NCI-H187 treated with DMSO at 0.1 percent for 48 hours (cell line): ENCODE measurements around the gene TOB1.

Source experiments
- DNase-seq: peaks from one replicate; lab custom pipeline; 2025; lab: John Stamatoyannopoulos, UW

Gene TOB1

DNA sequence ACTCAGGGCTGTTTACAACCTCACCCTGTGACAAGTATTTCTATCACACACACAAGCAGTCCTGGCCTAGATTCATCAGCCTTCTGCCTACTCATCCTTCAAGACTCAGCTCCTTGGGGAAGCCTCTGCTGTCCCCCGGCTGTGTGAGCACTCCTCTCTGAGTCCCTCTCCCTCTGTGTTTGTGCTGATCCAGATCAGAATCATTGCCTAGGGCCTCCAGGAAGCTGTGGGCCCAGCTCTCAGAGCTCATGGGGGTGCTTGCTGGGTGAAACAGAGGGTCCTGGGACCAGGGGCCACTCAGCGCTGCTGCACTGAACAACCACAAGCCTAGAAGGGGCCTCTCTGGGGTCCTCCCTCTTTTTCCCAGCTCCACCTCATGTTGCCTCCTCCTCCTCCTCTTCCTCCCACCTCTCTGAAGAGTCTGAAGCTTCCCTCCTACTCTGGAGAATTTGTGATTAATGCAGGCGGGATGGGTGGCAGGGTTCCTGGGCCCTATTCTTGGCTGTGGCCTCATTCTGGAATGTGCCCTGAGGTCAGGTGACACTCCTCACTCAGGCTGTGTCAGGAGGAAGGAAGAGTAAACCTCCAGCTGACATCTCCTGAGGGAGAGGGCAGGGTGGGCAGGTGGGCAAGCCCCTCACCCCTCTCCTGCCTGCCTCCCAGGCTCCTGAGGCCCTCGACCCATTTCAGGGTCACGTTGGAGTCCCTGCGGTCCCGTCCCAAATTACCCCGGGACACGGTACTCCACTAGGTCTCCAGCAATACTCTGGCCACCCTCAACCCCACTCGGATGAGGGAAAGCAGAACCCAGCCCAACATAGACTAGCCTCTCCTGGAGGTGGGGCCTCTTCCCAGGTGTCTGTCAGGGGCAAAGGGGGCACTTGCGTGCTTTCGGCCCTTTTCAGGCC is 20.7 kb downstream of the TOB1 start:
- no peak for DNase-seq

DNA sequence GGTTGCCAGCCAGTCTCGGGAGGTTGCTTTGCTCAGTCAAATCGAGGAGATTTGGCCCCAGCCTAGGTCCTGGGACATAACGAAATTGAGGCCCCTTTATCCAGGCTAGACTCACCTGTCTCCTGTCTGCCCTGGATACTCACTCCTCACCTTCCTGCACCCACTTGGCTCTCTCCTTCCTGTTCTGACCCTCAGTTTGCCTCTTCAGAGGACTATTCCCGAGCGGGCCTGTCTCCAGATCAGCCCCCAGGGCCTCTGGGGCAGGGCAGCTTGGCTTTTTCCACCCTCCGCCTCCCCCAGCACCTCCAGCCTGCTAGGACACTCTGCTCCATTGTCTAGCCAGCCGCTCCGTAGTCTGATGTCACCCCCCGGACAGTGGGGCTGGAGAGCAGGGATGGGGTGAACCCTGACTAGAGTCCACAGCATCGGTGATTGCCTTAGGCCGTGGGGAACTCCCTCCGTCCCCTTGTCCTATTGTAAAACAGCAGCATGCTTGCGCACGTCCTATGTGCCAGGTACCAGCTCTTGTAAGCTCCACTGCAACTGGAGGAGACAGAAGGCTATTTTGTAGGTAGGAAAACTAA is 21.9 kb downstream of the TOB1 start:
- DNase-seq = no peak

DNA sequence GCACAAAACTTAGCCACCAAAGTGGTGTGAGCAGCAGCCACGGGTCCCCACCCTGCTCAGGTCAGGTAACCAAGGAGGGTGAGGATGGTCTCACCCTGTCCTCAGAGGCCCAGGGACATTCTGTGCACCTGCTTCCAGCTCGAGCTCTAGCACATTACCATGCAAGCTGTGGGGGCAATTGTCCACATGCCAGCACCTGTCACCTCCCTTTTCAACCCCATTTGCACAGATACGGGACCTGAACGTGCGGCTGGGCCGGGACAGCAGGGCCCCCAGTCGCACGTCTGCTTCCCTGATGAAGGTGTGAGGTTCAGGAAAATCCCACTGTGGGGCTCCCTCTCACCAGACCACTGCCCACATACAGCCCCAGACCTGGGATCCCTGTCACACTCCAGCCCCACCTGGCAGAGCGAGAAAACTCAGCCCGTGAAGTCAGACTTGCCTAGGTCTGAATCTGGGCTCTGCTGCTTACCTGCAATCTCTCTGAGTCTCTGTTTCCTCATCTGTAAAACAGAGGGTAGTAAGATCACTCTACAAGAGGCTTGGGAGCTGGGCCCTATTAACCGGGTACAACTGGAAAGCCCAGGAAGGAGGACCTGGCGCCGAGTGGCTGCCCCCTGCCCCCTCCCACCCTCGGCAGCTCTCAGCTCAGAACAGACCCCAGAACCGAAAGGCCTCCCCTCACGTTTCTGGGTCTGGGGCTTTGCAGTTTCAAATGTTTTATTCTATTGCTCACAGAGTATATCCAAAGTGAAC is 22.8 kb downstream of the TOB1 start:
- no peak for DNase-seq

DNA sequence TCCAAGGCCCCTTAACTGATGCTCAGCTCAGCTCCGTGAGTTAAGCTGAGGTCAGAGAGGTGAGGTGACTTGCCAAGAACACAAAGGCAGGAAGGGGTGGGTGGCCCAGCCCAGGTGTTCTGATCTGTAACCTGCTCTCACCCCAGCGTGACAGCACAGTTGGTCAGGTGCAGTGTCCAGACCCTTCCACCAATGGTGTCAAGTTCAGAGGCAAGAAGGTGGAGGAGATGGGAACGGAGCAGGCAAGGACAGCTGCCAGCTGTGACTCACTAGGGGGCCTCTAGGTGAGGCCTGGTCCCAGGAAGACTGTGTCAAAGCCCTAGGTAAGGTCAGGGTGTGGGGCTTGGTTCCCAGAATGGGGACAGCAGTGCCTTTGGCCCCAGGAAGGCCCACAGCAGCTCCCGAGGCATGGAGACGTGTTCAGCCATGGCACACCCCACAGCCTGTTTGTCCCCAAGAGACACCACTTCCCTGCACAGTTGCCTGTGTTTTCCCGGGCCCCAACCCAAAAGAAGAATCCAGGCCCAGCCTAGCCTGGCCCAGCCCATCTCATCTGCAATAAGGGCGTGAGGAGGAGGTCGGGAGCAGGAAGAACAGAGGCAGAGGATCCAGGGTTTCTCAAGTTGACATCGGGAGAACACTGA is 23.5 kb downstream of the TOB1 start:
- no peak for DNase-seq

DNA sequence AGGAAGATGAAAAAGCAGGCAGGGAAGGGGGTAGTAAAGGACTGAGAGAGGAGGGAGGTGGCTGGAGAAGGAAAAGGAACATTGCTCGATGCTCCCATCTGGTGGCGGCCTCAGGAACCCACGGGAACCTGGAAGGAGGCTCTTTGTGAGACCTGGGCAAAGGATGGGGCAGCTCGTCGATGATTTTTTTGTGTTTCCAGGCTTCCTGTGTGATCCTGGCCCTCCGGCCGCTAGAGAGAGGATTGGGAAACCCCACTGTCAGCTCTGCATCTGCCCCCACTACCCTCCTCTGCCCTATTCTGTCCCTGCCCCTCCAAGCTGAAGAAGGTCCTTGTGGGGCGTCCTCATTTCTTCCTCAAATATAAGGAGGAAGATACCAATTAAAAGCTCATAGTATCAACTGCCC is 24.2 kb downstream of the TOB1 start:
- DNase-seq = no peak

DNA sequence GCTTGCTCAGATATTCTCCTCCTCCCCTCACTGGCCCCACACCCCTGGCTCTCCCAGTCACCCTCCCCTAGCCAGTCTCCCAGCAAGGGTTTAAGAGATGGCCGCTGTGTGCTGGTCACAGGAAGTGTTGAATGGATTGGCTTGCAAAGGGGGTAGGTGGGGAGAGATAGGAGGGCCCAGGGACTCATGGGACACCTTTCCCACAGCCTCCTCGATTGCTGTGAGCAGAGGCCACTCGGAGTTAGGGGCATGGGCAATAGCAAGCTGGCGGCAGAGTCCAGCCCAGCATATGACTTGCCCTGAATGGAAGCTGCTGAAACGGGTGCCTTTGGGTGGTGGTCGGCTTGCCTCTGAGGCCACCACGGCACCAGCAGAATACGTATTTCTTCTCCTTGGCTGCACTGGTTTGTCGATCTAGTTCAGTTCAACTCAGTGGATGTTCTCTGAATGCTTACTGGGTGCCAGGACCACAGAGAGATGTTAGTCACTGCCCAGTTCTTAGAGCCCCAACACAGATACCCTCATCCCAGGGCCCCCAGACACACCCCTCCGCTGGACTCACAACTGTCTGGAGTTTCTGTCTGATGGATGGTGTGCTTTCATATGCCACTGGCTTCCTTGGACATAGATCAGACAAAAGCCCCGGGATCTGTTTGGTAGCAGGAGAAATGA is 24.7 kb downstream of the TOB1 start:
- no peak for DNase-seq

DNA sequence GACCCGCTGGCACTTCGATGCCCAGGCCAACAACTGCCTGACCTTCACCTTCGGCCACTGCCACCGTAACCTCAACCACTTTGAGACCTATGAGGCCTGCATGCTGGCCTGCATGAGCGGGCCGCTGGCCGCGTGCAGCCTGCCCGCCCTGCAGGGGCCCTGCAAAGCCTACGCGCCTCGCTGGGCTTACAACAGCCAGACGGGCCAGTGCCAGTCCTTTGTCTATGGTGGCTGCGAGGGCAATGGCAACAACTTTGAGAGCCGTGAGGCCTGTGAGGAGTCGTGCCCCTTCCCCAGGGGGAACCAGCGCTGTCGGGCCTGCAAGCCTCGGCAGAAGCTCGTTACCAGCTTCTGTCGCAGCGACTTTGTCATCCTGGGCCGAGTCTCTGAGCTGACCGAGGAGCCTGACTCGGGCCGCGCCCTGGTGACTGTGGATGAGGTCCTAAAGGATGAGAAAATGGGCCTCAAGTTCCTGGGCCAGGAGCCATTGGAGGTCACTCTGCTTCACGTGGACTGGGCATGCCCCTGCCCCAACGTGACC is 25.8 kb downstream of the TOB1 start:
- no peak for DNase-seq

DNA sequence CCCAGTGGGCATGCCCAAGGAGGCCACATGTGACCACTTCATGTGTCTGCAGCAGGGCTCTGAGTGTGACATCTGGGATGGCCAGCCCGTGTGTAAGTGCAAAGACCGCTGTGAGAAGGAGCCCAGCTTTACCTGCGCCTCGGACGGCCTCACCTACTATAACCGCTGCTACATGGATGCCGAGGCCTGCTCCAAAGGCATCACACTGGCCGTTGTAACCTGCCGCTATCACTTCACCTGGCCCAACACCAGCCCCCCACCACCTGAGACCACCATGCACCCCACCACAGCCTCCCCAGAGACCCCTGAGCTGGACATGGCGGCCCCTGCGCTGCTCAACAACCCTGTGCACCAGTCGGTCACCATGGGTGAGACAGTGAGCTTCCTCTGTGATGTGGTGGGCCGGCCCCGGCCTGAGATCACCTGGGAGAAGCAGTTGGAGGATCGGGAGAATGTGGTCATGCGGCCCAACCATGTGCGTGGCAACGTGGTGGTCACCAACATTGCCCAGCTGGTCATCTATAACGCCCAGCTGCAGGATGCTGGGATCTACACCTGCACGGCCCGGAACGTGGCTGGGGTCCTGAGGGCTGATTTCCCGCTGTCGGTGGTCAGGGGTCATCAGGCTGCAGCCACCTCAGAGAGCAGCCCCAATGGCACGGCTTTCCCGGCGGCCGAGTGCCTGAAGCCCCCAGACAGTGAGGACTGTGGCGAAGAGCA is 26.4 kb downstream of the TOB1 start:
- no peak for DNase-seq

DNA sequence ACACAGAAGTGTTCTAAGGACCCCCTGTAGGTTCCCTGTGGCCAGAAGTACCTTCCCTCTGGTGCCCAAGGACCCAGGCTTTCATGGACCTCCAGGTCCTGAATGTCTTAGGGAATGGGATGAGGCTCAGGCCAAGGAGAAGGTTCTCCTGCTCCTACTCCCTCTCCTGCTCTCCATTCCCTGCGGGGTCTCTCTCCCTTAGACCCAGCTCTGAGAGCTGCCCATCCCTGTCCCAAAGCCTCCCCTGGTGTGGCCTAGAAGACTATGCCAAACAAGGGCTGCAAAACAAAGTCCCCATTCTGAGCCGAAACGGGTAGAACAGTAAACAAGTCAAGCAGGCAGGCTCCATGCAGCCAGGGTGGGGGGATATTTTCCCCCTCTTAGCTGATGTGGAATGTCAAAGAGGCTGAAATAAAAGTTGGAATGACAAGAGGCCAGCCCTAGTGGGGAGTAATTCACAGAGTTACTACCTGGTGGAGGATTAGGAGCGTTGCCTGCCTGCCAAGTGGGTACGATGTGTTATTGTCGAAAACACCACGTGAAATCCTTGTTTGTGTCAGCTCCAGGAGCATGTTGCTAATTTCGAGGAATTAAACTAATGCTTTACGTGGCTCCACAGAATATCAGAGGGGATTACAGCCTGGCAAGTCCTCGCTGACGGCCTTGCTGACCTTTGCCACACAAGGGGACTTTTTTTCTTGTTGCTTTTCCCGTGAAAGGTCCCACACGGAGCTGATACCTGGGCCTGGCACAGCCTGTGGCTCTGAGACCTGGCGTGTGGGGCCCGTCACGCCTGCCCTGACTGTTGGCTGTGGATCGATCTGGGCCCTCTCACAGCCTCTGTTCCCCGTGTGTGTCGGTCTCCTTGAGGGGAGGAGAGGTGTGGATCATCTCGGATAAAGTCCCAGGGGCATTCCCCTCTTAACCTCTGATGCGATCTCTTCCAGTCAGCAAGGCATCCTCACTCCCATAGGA is 27.9 kb downstream of the TOB1 start:
- no peak for DNase-seq

DNA sequence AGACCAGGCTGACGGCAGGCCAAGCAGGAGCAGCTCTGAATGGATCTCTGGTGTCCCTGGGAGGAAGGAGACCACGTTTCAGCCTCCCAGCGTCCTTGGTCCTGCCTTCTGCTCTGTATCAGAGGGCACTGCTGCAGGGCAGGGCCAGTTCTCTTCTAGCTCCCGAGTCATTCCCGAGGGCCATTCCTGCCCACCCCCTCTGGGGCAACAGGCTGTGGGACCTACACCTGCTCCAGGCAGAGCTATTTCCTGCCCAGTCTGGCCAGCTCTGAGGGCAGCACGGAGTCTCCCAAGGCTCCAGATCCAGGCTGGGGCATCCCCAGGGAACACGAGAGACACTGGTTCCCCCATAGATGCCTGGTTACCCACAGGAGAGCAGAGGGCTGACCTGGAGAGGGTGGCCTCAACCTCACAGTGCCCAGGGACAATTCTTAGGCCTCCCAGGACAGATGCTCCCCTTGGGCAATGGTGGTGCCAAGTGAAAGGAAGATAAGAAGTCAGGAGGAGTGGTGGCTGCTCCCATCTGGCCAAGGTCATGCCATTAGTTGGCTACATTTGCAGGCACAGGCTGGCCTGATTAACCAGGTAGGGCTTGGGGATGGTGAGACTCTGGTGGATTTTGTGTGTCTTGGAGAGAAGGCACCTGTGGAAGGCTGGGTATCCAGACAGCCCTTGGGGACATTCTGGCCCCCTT is 28.7 kb downstream of the TOB1 start:
- no peak for DNase-seq

DNA sequence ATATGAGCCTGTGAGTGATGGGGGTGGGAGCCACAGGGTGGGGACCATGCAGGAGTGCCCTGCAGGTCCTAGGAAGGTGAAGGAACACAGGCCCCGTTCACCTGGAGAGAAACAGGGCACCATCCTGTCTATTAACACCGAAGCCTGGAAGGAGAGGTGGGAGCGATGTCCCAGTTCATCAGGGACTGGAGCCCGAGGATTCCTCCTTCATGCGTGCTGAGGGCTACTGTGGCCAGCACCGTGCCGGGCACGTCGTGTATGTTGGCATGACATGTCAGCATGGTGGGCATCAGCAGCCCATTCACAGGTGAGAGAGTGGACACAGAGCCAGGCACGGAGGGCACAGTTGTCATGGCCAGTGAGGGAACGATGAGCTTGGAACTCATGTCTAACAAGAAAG is 29.3 kb downstream of the TOB1 start:
- DNase-seq = no peak

DNA sequence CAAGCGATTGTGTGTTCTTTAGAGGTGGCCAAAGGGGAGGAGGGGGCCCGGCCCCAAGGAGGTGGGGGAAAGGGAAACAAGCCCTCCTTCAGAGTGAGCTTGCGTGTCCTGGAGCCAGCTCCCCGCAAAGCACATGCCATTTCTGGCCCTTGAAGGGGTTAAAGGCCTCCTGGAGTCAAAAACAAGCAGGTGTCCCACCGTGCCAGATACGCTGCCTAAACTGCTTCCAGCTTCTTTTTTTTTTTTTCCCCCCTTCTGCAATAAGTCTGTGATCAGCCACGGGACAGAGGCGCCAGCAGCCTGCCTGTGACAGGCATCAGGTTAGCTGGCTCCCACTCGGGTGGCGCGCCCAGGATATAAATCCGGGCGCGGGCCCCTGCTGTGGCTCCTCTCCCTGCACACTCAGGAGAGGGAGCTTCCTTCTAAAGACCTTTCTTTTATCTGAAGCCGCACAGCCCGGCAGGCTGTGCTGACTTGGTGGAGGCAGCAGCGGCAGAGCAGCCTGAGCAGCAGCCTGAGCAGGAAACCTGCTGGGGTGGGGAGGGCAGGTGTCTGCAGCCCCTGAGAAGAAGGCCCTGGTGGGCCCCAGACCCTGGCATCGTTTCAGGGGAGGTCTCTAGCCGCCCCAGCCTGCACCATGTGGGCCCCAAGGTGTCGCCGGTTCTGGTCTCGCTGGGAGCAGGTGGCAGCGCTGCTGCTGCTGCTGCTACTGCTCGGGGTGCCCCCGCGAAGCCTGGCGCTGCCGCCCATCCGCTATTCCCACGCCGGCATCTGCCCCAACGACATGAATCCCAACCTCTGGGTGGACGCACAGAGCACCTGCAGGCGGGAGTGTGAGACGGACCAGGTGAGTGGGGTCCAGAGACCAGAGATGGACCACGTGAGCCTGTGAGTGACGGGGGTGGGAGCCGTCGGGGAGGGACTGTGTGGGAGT is 30.6 kb downstream of the TOB1 start, which contains the start of gene WFIKKN2:
WFIKKN2 (plus strand) TSS at position 286 of the 934 bp plus-strand sequence; CDS start at position 638, 352 bp downstream.
- DNase-seq = no peak

DNA sequence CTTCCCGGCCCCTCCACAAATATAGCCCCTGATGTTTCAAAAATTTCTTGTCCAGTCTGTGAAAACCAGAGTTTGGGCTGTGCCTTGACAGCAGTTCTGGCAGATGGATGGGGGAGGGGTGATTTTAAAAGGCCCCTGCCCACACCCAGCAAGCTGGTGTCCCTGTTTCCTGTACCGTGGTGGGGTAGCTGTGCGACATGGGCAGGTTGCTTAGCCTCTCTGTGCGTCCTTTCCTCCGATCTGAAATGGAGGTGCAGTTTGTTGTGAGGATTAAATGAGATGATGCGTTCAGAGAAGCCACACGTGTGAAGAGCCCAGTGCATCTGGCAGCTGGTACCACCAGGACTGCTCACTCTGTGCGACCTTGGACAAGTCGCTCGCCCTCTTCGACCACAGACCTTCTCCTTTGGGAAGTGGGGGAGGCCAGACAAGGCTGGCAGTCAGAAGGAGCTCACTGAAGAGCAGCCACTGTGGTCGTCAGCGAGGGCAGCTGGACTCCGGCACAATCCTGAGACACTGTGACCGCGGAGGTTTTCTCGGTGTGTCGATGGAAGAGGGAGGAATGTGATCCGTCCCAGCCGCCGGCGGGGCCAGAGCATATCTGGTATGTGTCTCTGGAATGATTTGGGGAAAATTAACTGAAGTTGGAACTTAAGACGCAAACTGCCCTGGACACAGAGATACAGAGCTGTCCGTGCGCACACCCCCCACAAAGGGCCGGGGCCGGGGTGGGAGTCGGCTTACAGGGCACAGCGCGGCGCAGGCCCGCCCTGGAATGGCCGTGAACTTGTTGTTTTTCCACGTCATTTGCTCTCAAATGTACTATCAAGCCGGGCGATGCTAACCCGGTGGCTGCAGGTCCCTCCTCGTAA is 31.5 kb downstream of the TOB1 start:
- no peak for DNase-seq

DNA sequence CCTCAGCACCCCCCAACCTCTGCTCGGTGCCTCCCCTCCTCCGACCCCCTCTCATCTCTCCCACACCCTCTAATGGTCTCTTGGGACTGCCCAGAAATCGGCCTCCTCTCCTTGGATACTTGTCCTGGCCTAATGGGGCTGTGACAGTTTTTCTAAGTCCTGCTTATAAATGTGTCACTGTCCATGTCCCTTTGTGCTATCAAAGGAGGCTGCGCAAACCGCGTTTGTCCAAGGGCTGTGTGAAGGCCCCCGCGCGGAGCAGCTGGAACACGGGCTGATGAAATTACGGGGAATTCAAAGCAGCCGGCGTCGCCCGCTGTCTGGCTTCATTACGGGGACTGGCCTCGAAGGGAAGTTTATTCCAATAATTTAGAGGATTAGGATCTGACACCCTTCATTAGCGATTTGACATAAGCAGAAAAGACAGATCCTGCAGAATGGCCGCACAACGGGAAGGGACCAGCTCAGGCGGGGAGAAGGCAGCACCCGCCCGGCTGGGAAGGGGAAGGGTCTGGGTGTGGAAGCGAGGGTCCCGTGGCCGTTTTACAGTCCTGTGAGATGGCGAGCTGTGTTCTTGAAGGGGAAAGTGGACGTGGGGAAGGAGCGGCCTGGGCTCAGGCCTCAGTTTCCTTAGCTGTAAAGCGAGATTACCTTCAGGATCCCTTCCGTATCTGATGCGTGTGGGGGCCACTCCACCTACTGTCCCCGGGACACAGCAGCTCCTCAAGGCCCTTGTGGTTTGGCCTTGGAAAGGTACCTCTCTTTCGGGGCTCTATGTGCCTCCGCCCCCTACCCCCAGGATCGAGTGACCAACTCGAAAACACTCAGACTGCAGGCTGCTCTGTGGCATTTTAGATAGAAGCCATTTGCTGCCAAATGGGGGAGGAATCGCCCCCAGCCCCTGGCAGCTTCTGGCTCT is 32.4 kb downstream of the TOB1 start:
- no peak for DNase-seq

DNA sequence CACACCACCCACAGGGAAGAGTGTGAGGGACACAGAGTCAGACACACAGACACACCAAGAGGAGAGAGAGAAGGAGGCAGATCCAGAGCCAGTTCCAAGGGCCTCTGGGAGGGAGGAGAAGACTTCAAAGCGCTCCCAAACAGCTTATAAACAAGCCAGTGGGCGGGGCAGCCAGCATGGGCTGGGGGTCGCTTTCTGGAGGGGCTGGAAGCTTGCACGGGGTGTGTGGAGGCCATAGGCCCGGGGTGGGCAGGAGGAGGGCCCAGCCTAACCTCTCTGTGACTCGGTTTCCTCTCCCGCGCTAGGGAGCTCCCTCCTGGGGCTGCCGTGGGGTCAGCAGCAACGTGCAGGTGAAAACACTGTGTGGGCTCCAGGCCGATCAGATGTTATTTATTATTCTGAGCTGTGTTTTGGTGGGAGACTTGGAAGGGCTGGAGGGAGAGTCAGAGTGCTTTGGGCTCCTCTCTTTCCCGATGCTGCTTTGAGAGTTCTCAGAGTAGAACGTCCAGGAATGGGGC is 33.2 kb downstream of the TOB1 start:
- no peak for DNase-seq
